ENCODE results near the gene LIN9. TPM values are rescaled to one million over a fixed set of nuclear protein-coding genes. Genes with fewer than 3 reads are reported as not detected.

Gene LIN9
- total and polyA plus RNA-seq, 2 of the 8 experiments (the other 6 are each of a cell fraction or from before 2014, with no cell fraction given) = 5.6 to 12.6 TPM

- H2BK120ac ChIP-seq (replicated peaks; ENCODE audit: low read depth, low read length) = no peak within 1 kb of the TSS
- no peak within 1 kb of the TSS for H4K5ac ChIP-seq (ENCODE audit: insufficient read length, low read depth, low read length)
- H3K9me3 ChIP-seq (ENCODE audit: insufficient read depth in 2 of 2, low read depth in 1 of 2, low read length in 1 of 2) = no peaks in the 10 kb centered on the region
- H3K36me3 ChIP-seq (ENCODE audit: control insufficient read depth in 2 of 4, insufficient read depth in 4 of 4, low read length in 3 of 4) = no peaks in the 10 kb centered on the region
- no peak within 1 kb of the TSS for H2BK20ac ChIP-seq (ENCODE audit: low read length)
- H3K23me2 ChIP-seq (ENCODE audit: low read depth, low read length) = peaks cover 6% of the 10 kb centered on the region; the same call in 1 of the 2 replicates
- H3K18ac ChIP-seq (ENCODE audit: extremely low read depth, low read length) = no peak within 1 kb of the TSS; the same call in none of the 2 replicates
- no peaks in the 10 kb centered on the region for H3K79me1 ChIP-seq (ENCODE audit: low read depth, low read length)
- peak within 1 kb of the TSS; percentile 34 to 69 (median 60) for H3K4me3 ChIP-seq (ENCODE audit: extremely low read depth in 1 of 4, insufficient read depth in 2 of 4, low read depth in 3 of 4, low read length in 4 of 4)
- H3K4ac ChIP-seq (replicated peaks; ENCODE audit: insufficient read length, low read depth, low read length) = no peak within 1 kb of the TSS
- no peak within 1 kb of the TSS for H2AK5ac ChIP-seq (ENCODE audit: low read depth, low read length)
- peak within 1 kb of the TSS; percentile 13 to 69 (median 46); a peak in 3 of 7 replicates for H3K9ac ChIP-seq (replicated peaks in 1 of 4; ENCODE audit: extremely low read depth in 1 of 4, low read depth in 3 of 4, low read length in 3 of 4)
- H4K91ac ChIP-seq (replicated peaks; ENCODE audit: insufficient read length, low read length) = no peak within 1 kb of the TSS
- CTCF ChIA-PET (ENCODE audit: partially characterized antibody) = interaction anchor here (0.6 to 10.5 kb wide), 7 partner anchors 12 to 102 kb away, joined by 3 to 103 read pairs (median 5); no protein-coding TSS in a partner anchor
- POLR2A ChIA-PET (ENCODE audit: partially characterized antibody) = interaction anchor here (0.9 to 1.6 kb wide), 5 partner anchors 13 to 100 kb away, joined by 3 to 5 read pairs (median 4); no protein-coding TSS in a partner anchor
- no peaks in the 10 kb centered on the region for H4K20me1 ChIP-seq (replicated peaks in 1 of 2; ENCODE audit: control insufficient read depth in 1 of 2, insufficient read depth in 2 of 2, low read length in 2 of 2)
- no peak within 1 kb of the TSS for H2BK5ac ChIP-seq (ENCODE audit: low read depth, low read length)
- H2BK12ac ChIP-seq (ENCODE audit: low read depth, low read length) = no peak within 1 kb of the TSS
- WGBS, 2 experiments (ENCODE audit: extremely low coverage in 1 of 2, insufficient coverage in 1 of 2, insufficient read length in 1 of 2, insufficient replicate concordance in 2 of 2, low coverage in 1 of 2, low lambda C conversion rate in 2 of 2, missing lambda C conversion rate in 1 of 2) = 7% methylated on average over 17 of the region's 62 CpGs; no CpG with 5 or more reads in 1 of the 2 experiments
- TF ChIP-seq ATF3 (IDR thresholded peaks at IDR 0.05; ENCODE audit: insufficient read depth, low read depth, low read length) = no peak
- TF ChIP-seq ASH2L (IDR thresholded peaks at IDR 0.05; ENCODE audit: low read length) = peak; percentile 8
- TF ChIP-seq RXRA (IDR thresholded peaks at IDR 0.05; ENCODE audit: insufficient read depth, low read depth, low read length) = no peak
- 0 out of 2 replicates have a peak, but pooled peaks have one; percentile 7 for TF ChIP-seq RBBP5 (IDR thresholded peaks at IDR 0.05; ENCODE audit: borderline replicate concordance, low read depth, low read length)
- 0 out of 2 replicates have a peak, but pooled peaks have one; percentile 36 for TF ChIP-seq SRF (IDR thresholded peaks at IDR 0.05; ENCODE audit: low read depth, low read length)
- no peak for TF ChIP-seq TAF7 (optimal IDR thresholded peaks at IDR 0.05; ENCODE audit: borderline replicate concordance, low read depth, low read length)
- TF ChIP-seq KDM4A (IDR thresholded peaks at IDR 0.05; ENCODE audit: low read depth, low read length, severe bottlenecking) = peak; percentile 91
- 0 out of 2 replicates have a peak, but pooled peaks have one; percentile 10 for TF ChIP-seq SUZ12 (IDR thresholded peaks at IDR 0.05; ENCODE audit: low read length)
- TF ChIP-seq PHF8 (conservative IDR thresholded peaks at IDR 0.05; ENCODE audit: low read depth, low read length) = 0 out of 2 replicates have a peak, but pooled peaks have one; percentile 36
- TF ChIP-seq GABPA (IDR thresholded peaks at IDR 0.05; ENCODE audit: borderline replicate concordance, insufficient read depth, low read length) = peak; percentile 6; the same call in 1 of the 2 replicates
- no peak for TF ChIP-seq MAFK (IDR thresholded peaks at IDR 0.05; ENCODE audit: low read depth, low read length)
- H4K8ac ChIP-seq (ENCODE audit: extremely low read depth, insufficient read depth, low read length) = peak within 1 kb of the TSS; percentile 76
- H3K27ac ChIP-seq (ENCODE audit: low read depth, low read length) = no peak within 1 kb of the TSS
- peak within 1 kb of the TSS; percentile 16; the same call in 1 of the 2 replicates for H2AFZ ChIP-seq (ENCODE audit: low read length)
- no peak for FAIRE-seq
- H3K4me2 ChIP-seq (ENCODE audit: insufficient read depth in 1 of 2, low read depth in 2 of 2, low read length in 2 of 2) = peak within 1 kb of the TSS; percentile 55 to 80
- H3K4me1 ChIP-seq (replicated peaks in 1 of 4; ENCODE audit: control insufficient read depth in 3 of 4, insufficient read depth in 4 of 4, low read length in 3 of 4) = peaks cover 0 to 7% (median 0%) of the 10 kb centered on the region in 4 experiments; a peak in 3 of 7 replicates
- H3K14ac ChIP-seq (ENCODE audit: insufficient read length) = no peak within 1 kb of the TSS
- H3K27me3 ChIP-seq (replicated peaks in 1 of 4; ENCODE audit: control insufficient read depth in 3 of 4, extremely low read depth in 1 of 4, insufficient read depth in 3 of 4, low read length in 3 of 4) = peaks cover 0 to 23% (median 18%) of the 10 kb centered on the region in 4 experiments; a peak in 6 of 7 replicates
- H3K79me2 ChIP-seq (ENCODE audit: control insufficient read depth in 1 of 2, insufficient read depth in 2 of 2, low read length in 2 of 2) = no peaks in the 10 kb centered on the region
- no peak within 1 kb of the TSS for H3K56ac ChIP-seq (replicated peaks; ENCODE audit: insufficient read length, low read depth, low read length)
- no peak within 1 kb of the TSS for H2BK15ac ChIP-seq (ENCODE audit: low read length)
- DNase-seq (ENCODE audit: low read depth in 1 of 2, low spot score in 2 of 2) = peak in 1 of 2 experiments; percentile 76
- H3K23ac ChIP-seq (ENCODE audit: insufficient read length) = no peak within 1 kb of the TSS
Measured at GRCh38 chr1:226223157-226223785, 85.7 kb downstream of the LIN9 start, which contains the start of gene MIXL1. TSS of gene MIXL1 (plus strand) at chr1:226223664. CDS start at chr1:226223682, 18 bp downstream.

Data from H1 (cell line).